Vagina (tissue), 2 donors: ENCODE results near the gene TMC3.

Source experiments
- POLR2A ChIP-seq, 2 donors: fragments of 450-650 bp; IDR thresholded peaks; one replicate each; pipeline ENCODE4 v1.6.1; 2017; ENCODE audit warnings: antibody characterized with exemption in 2 of 2, mild to moderate bottlenecking in 2 of 2, moderate library complexity in 2 of 2
- TF ChIP-seq, protein P1 (sequence below), 3 experiments: fragments of 450-650 bp in 2 of 3; fragments of 200-600 bp in 1 of 3; sonication (generic) in 1 of 3; IDR thresholded peaks; one replicate each; pipeline ENCODE4 v1.5.1; 2017 to 2019; ENCODE audit warnings: antibody characterized with exemption in 3 of 3, mild to moderate bottlenecking in 2 of 3, moderate library complexity in 2 of 3

DNA sequence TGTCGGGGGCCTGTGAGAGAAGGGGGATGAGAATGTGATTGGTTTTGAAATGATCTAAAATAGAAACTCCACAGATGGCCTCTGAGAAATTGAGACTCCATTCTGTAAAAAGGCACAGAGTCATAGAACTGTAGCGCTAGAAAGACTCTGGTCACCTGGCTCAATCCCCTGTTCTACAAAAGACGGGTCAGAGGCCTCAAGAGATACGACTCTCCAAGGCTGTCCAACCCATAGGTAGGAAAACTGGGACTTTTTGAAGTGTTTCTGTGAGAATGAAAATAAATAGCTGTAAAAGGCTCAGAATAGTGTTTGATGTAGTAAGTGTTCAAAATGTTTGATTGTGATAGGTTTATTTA is 11.7 kb upstream of the TMC3 start:
- no peak for TF ChIP-seq POLR2A (IDR thresholded peaks at IDR 0.05)
- TF ChIP-seq, protein P1, sequence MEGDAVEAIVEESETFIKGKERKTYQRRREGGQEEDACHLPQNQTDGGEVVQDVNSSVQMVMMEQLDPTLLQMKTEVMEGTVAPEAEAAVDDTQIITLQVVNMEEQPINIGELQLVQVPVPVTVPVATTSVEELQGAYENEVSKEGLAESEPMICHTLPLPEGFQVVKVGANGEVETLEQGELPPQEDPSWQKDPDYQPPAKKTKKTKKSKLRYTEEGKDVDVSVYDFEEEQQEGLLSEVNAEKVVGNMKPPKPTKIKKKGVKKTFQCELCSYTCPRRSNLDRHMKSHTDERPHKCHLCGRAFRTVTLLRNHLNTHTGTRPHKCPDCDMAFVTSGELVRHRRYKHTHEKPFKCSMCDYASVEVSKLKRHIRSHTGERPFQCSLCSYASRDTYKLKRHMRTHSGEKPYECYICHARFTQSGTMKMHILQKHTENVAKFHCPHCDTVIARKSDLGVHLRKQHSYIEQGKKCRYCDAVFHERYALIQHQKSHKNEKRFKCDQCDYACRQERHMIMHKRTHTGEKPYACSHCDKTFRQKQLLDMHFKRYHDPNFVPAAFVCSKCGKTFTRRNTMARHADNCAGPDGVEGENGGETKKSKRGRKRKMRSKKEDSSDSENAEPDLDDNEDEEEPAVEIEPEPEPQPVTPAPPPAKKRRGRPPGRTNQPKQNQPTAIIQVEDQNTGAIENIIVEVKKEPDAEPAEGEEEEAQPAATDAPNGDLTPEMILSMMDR (IDR thresholded peaks at IDR 0.05) = no peak
